Loucy (cell line): Measurements from ENCODE around the gene SYDE2.

Experiments used
- H2AFZ ChIP-seq: fragments of 200-600 bp; sonication (generic); 2 replicates; pipeline ENCODE4 v1.6.0; 2016; ENCODE audit warnings: antibody characterized with exemption, mild to moderate bottlenecking, low read length, moderate library complexity
- H3F3A ChIP-seq: fragments of 200-600 bp; 2 replicates; pipeline ENCODE4 v1.6.0; 2016; ENCODE audit warnings: antibody characterized with exemption, low read depth, mild to moderate bottlenecking
- H3K27me3 ChIP-seq: fragments of 200-600 bp; sonication (generic); 2 replicates; pipeline ENCODE4 v1.6.1; 2014; ENCODE audit warnings: low read length, mild to moderate bottlenecking; ENCODE audit not compliant: insufficient read depth, poor library complexity, severe bottlenecking
- H3K36me3 ChIP-seq: fragments of 200-600 bp; sonication (generic); 2 replicates; pipeline ENCODE4 v1.6.1; 2016; ENCODE audit warnings: low read length; ENCODE audit not compliant: insufficient read depth
- H3K4me1 ChIP-seq: fragments of 200-600 bp; sonication (generic); 2 replicates; pipeline ENCODE4 v1.5.1; 2014; ENCODE audit warnings: low read length, mild to moderate bottlenecking; ENCODE audit not compliant: insufficient read depth, poor library complexity, severe bottlenecking
- H3K4me2 ChIP-seq: fragments of 200-600 bp; sonication (generic); 2 replicates; pipeline ENCODE4 v1.6.0; 2014; ENCODE audit warnings: antibody characterized with exemption, low read length, low read depth, mild to moderate bottlenecking; ENCODE audit not compliant: poor library complexity, severe bottlenecking
- H3K4me3 ChIP-seq: fragments of 200-600 bp; sonication (generic); 2 replicates; pipeline ENCODE4 v1.5.1; 2014; ENCODE audit warnings: low read length, mild to moderate bottlenecking, mixed read lengths; ENCODE audit not compliant: poor library complexity, severe bottlenecking
- H3K79me2 ChIP-seq: fragments of 200-600 bp; sonication (generic); 2 replicates; pipeline ENCODE4 v1.6.1; 2014; ENCODE audit warnings: low read length; ENCODE audit not compliant: insufficient read depth
- H3K9ac ChIP-seq: fragments of 200-600 bp; sonication (generic); 2 replicates; pipeline ENCODE4 v1.6.0; 2014; ENCODE audit warnings: mild to moderate bottlenecking, low read depth, low read length, moderate library complexity; ENCODE audit not compliant: poor library complexity, severe bottlenecking
- H3K9me2 ChIP-seq: fragments of 200-600 bp; sonication (generic); replicated peaks from 2 replicates; pipeline ENCODE4 v1.6.1; 2016; ENCODE audit warnings: low read depth, low read length, mixed read lengths
- H3K9me3 ChIP-seq: fragments of 200-600 bp; sonication (generic); 2 replicates; pipeline ENCODE4 v1.6.1; 2014; ENCODE audit warnings: mild to moderate bottlenecking, antibody characterized with exemption, low read length, low read depth; ENCODE audit not compliant: insufficient read depth
- H4K20me1 ChIP-seq: fragments of 200-600 bp; sonication (generic); 2 replicates; pipeline ENCODE4 v1.6.0; 2014; ENCODE audit warnings: antibody characterized with exemption, low read length, mild to moderate bottlenecking; ENCODE audit not compliant: insufficient read depth, poor library complexity, severe bottlenecking
- CTCF ChIP-seq: fragments of 200-600 bp; sonication (generic); conservative IDR thresholded peaks from 2 replicates; pipeline ENCODE4 v1.5.1; 2014; ENCODE audit warnings: mild to moderate bottlenecking, antibody characterized with exemption, low read length
- EZH2phosphoT487 ChIP-seq: fragments of 200-600 bp; IDR thresholded peaks from 2 replicates; pipeline ENCODE4 v1.6.1; 2018; ENCODE audit warnings: antibody characterized with exemption, mild to moderate bottlenecking, moderate library complexity, borderline replicate concordance

Gene SYDE2

GRCh38 chr1:85199667-85200462 lies 951 bp downstream of the SYDE2 start:
- H4K20me1 ChIP-seq, result no peaks in the 10 kb centered on the region
- no peaks in the 10 kb centered on the region for H3K9me3 ChIP-seq
- no peak overlapping the region for H3K4me3 ChIP-seq
- H3K27me3 ChIP-seq, result no peaks in the 10 kb centered on the region
- no peak for TF ChIP-seq CTCF
- no peak for TF ChIP-seq EZH2phosphoT487
- H3K4me2 ChIP-seq, result no peak overlapping the region
- no peak overlapping the region for H2AFZ ChIP-seq
- H3K4me1 ChIP-seq, result no peaks in the 10 kb centered on the region
- no peaks in the 10 kb centered on the region for H3K79me2 ChIP-seq
- H3K9ac ChIP-seq, result no peak overlapping the region
- no peaks in the 10 kb centered on the region for H3K36me3 ChIP-seq
- no peaks in the 10 kb centered on the region for H3F3A ChIP-seq
- H3K9me2 ChIP-seq, result no peaks in the 10 kb centered on the region

- no peaks in the 10 kb centered on the region for H3K27me3 ChIP-seq
- H3K9ac ChIP-seq, result no peak overlapping the region
- H3K79me2 ChIP-seq, result no peaks in the 10 kb centered on the region
These were observed 2.0 kb downstream of the SYDE2 start for GRCh38 chr1:85198864-85199263.

GRCh38 chr1:85196358-85196757 lies 4.5 kb downstream of the SYDE2 start:
- Histone ChIP-seq H2AFZ (no peak overlapping the region), H3K9ac (no peak overlapping the region), H3K79me2 (no peaks in the 10 kb centered on the region), H3K4me1 (no peaks in the 10 kb centered on the region), H3K9me2 (no peaks in the 10 kb centered on the region), H3K4me3 (no peak overlapping the region), H3K9me3 (no peaks in the 10 kb centered on the region), H3K4me2 (no peak overlapping the region), H3K36me3 (no peaks in the 10 kb centered on the region), H3F3A (no peaks in the 10 kb centered on the region), H4K20me1 (no peaks in the 10 kb centered on the region), H3K27me3 (no peaks in the 10 kb centered on the region)
- no peak for TF ChIP-seq CTCF
- TF ChIP-seq EZH2phosphoT487, result no peak

More at GRCh38 chr1:85198864-85199263, 2.0 kb downstream of the SYDE2 start:
- TF ChIP-seq CTCF (no peak), EZH2phosphoT487 (no peak)
- H3K4me1 ChIP-seq, result no peaks in the 10 kb centered on the region
- H2AFZ ChIP-seq, result no peak overlapping the region
- H3K9me2 ChIP-seq, result no peaks in the 10 kb centered on the region
- no peak overlapping the region for H3K4me3 ChIP-seq
- no peaks in the 10 kb centered on the region for H3K9me3 ChIP-seq
- H3K36me3 ChIP-seq, result no peaks in the 10 kb centered on the region
- no peaks in the 10 kb centered on the region for H3F3A ChIP-seq
- H4K20me1 ChIP-seq, result no peaks in the 10 kb centered on the region
- no peak overlapping the region for H3K4me2 ChIP-seq
